AG04449 (cell line): ENCODE results near the gene URB2.

Source experiments
- CTCF ChIA-PET: fragments of 350-600 bp; formaldehyde crosslinking; extraction: SDS; loops from one replicate; lab custom pipeline; 2021; ENCODE audit warnings: antibody characterized with exemption; lab: Yijun Ruan, JAX
- POLR2A ChIA-PET: fragments of 400-600, 350-600 bp; formaldehyde crosslinking; extraction: SDS; loops from one replicate; lab custom pipeline; 2020; ENCODE audit warnings: antibody characterized with exemption, inconsistent platforms; lab: Yijun Ruan, JAX
- DNase-seq: peaks from one replicate; pipeline ENCODE4 v3.0.0-alpha.2; 2010; ENCODE audit warnings: low read depth, low spot score
- H3K4me3 ChIP-seq: 2 replicates; pipeline ENCODE4 v1.5.1; 2011; ENCODE audit warnings: low read depth, mild to moderate bottlenecking, control low read depth, low read length
- TF ChIP-seq, protein P1 (sequence below): IDR thresholded peaks from one replicate; pipeline ENCODE4 v1.5.1; 2011; ENCODE audit warnings: mild to moderate bottlenecking, moderate library complexity, low read length, control low read depth, inconsistent platforms; ENCODE audit not compliant: insufficient read depth; ENCODE audit errors: missing control alignments

Gene URB2

GRCh38 chr1:229666585-229666984 is 40.5 kb downstream of the URB2 start:
- TF ChIP-seq, protein P1, sequence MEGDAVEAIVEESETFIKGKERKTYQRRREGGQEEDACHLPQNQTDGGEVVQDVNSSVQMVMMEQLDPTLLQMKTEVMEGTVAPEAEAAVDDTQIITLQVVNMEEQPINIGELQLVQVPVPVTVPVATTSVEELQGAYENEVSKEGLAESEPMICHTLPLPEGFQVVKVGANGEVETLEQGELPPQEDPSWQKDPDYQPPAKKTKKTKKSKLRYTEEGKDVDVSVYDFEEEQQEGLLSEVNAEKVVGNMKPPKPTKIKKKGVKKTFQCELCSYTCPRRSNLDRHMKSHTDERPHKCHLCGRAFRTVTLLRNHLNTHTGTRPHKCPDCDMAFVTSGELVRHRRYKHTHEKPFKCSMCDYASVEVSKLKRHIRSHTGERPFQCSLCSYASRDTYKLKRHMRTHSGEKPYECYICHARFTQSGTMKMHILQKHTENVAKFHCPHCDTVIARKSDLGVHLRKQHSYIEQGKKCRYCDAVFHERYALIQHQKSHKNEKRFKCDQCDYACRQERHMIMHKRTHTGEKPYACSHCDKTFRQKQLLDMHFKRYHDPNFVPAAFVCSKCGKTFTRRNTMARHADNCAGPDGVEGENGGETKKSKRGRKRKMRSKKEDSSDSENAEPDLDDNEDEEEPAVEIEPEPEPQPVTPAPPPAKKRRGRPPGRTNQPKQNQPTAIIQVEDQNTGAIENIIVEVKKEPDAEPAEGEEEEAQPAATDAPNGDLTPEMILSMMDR, result no peak
- no peak overlapping the region for H3K4me3 ChIP-seq
- ChIA-PET CTCF (no interaction called here), POLR2A (interaction anchor here (0.6 kb wide), 1 partner anchor 52 kb away, joined by 4 read pairs; no protein-coding TSS in a partner anchor)
- DNase-seq, result no peak

DNA sequence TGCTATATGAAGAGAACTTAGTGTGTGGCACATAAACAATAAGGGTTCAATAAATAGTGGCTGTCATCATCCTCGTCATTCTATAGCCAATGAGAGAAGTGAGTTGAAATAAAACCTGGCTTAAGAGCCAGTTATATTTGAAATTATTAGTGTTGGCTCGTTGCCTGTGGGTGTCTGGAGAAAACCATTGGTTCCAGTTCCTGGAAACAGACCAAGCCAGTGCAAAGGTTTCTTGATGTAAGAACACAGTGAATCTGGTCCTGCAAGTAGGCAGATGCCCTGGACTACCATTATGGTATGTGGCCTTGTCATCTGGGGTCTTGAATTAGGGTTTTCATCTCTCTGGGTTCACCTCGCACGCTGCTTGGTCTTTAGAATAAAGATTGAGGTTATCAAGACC is 43.3 kb downstream of the URB2 start:
- no peak for DNase-seq
- ChIA-PET POLR2A (no interaction called here), CTCF (no interaction called here)
- no peak overlapping the region for H3K4me3 ChIP-seq
- TF ChIP-seq, protein P1, result no peak

GRCh38 chr1:229671310-229671709 is 45.3 kb downstream of the URB2 start:
- H3K4me3 ChIP-seq, result no peak overlapping the region
- POLR2A ChIA-PET, result no interaction called here
- no peak for DNase-seq
- TF ChIP-seq, protein P1, result no peak
- CTCF ChIA-PET, result interaction anchor here (4.6 kb wide), 1 partner anchor 10 kb away, joined by 24 read pairs; no protein-coding TSS in a partner anchor

GRCh38 chr1:229672246-229672645 is 46.2 kb downstream of the URB2 start:
- CTCF ChIA-PET, result interaction anchor here (1.2 to 4.6 kb wide), 2 partner anchors 11 to 640 kb away, joined by 3 to 24 read pairs; no protein-coding TSS in a partner anchor
- TF ChIP-seq, protein P1, result no peak
- H3K4me3 ChIP-seq, result no peak overlapping the region
- POLR2A ChIA-PET, result interaction anchor here (0.6 kb wide), 1 partner anchor 474 kb away, joined by 3 read pairs; no protein-coding TSS in a partner anchor
- DNase-seq, result no peak

- TF ChIP-seq, protein P1, result no peak
- no peak for DNase-seq
- ChIA-PET POLR2A (no interaction called here), CTCF (interaction anchor here (1.9 to 4.6 kb wide), 2 partner anchors 13 to 636 kb away, joined by 4 to 24 read pairs; no protein-coding TSS in a partner anchor)
- H3K4me3 ChIP-seq, result no peak overlapping the region
Measured at GRCh38 chr1:229674042-229674441, 48.0 kb downstream of the URB2 start.

- H3K4me3 ChIP-seq, result no peak overlapping the region
- POLR2A ChIA-PET, result no interaction called here
- TF ChIP-seq, protein P1, result no peak
- no peak for DNase-seq
- CTCF ChIA-PET, result interaction anchor here (0.9 to 1.4 kb wide), 3 partner anchors 11 to 15 kb away, joined by 3 to 6 read pairs (median 3); no protein-coding TSS in a partner anchor
Measured at GRCh38 chr1:229675396-229675795, 49.3 kb downstream of the URB2 start.
